Activated B cell treated with CpG ODN at 0.5 μM for 24 hours (primary cell): ENCODE measurements around the gene HTR3E. TPM values are rescaled to one million over a fixed set of nuclear protein-coding genes. Genes with fewer than 3 reads are reported as not detected.

ENCODE experiments used
- ATAC-seq: fragments of 200-7000 bp; cut with Tn5 transposase; one replicate; pipeline ENCODE4 v1.10.0; 2021; ENCODE audit warnings: low read depth, mild to moderate bottlenecking, moderate library complexity
- CTCF ChIA-PET: fragments of 350-600 bp; sonication (Branson Sonifier 250); formaldehyde crosslinking; loops from one replicate; lab custom pipeline; 2021; ENCODE audit warnings: antibody characterized with exemption; lab: Charles Lee
- POLR2A ChIA-PET: fragments of 350-600 bp; sonication (Branson Sonifier 250); formaldehyde crosslinking; loops from one replicate; lab custom pipeline; 2021; ENCODE audit warnings: antibody characterized with exemption; lab: Charles Lee
- DNase-seq: peaks from one replicate; pipeline ENCODE4 v3.0.0; 2022
- H3K27ac Mint-ChIP-seq: one replicate; pipeline ENCODE4 v1.8.0; 2020; ENCODE audit warnings: mixed read lengths
- H3K27me3 Mint-ChIP-seq: one replicate; pipeline ENCODE4 v1.8.0; 2021; ENCODE audit warnings: mixed read lengths
- H3K36me3 Mint-ChIP-seq: one replicate; pipeline ENCODE4 v1.8.0; 2021; ENCODE audit warnings: low read depth, mixed read lengths
- H3K4me1 Mint-ChIP-seq: one replicate; pipeline ENCODE4 v1.8.0; 2021; ENCODE audit warnings: mixed read lengths
- H3K4me3 Mint-ChIP-seq: one replicate; pipeline ENCODE4 v1.8.0; 2020; ENCODE audit warnings: mild to moderate bottlenecking, mixed read lengths
- H3K9me3 Mint-ChIP-seq: one replicate; pipeline ENCODE4 v1.8.0; 2020; ENCODE audit warnings: mixed read lengths
- CTCF ChIP-seq: fragments of 200-600 bp; IDR thresholded peaks from one replicate; pipeline ENCODE4 v1.8.0; 2022; ENCODE audit warnings: antibody characterized with exemption, mild to moderate bottlenecking
- intact Hi-C: fragments of 100-400 bp; cut with micrococcal nuclease; formaldehyde crosslinking; loops from one replicate; pipeline ENCODE4 v1.15.1; 2024
- total RNA-seq: library from RNA; stranded (reverse); gene quantifications from 2 replicates; pipeline ENCODE4 v1.2.3, GENCODE V29; 2022

HTR3E gene, protein sequence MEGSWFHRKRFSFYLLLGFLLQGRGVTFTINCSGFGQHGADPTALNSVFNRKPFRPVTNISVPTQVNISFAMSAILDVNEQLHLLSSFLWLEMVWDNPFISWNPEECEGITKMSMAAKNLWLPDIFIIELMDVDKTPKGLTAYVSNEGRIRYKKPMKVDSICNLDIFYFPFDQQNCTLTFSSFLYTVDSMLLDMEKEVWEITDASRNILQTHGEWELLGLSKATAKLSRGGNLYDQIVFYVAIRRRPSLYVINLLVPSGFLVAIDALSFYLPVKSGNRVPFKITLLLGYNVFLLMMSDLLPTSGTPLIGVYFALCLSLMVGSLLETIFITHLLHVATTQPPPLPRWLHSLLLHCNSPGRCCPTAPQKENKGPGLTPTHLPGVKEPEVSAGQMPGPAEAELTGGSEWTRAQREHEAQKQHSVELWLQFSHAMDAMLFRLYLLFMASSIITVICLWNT
- not detected in 2 replicates for total RNA-seq

DNA sequence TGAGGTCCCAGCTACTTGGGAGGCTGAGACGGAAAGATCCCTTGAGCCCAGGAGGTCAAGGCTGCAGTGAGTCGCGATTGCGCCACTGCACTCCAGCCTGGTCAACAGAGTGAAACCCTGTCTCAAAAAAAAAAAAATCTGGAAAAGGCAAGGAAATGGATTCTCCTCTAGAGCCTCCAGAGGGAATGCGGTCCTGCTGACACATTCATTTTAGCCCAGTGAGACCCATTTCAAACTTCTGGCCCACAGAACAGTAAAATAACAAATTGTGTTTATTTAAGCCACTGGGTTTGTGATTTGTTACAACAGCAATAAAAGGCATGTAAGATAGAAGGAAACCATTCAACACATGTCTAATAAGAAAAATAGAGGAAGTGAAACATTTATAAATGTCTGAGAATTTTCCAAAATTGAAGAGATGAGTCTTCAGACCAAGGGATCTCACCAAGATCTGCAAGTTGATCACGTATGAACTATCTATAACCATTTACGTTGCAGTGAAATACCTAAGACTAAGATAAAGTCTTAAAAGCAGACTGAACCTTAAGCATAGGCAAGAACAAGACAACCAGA, at the start of gene HTR3E:
TSS of gene HTR3E (plus strand) at position 254 of the 573 bp plus-strand sequence. CDS start 466 bp downstream, outside the sequence.
- Mint-ChIP-seq H3K4me3 (no peak within 1 kb of the TSS), H3K4me1 (no peaks in the 10 kb centered on the region), H3K27ac (no peak within 1 kb of the TSS), H3K36me3 (peaks cover 4% of the 10 kb centered on the region), H3K27me3 (peaks cover 7% of the 10 kb centered on the region), H3K9me3 (no peaks in the 10 kb centered on the region)
- no peak for TF ChIP-seq CTCF
- DNase-seq (no peak), ATAC-seq (no peak)
- ChIA-PET CTCF (no interaction called here), POLR2A (no interaction called here)
- intact Hi-C loops: no loop called here

- TF ChIP-seq CTCF: no peak
- ATAC-seq: no peak
Observed at GRCh38 chr3:184050217-184050847, 46.5 kb upstream of the HTR3E start.

DNA sequence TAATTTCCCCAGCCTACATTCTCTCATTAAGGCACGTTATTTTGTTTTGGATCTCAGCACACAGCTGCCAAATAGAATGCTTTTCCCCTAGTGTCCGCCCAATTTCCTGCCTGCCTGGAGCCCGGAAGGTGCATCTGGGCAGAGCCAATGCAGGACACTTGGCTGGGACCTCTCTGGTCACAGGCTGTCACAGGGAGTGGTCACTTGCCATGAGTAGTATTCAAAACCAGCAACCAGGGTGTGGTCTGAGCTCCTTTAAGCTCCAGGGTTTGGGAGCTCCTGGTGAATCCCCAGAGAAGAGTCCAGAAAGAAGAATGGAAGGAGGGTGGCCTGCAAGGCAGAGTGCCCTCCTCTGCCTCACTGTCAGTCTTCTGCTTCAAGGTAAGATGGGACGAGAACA, 44.1 kb upstream of the HTR3E start, which contains the start of gene HTR3C:
TSS of gene HTR3C (plus strand) at position 281 of the 400 bp plus-strand sequence. CDS start at position 315, 34 bp downstream.
- Mint-ChIP-seq H3K27ac (no peak within 1 kb of the TSS), H3K4me3 (no peak within 1 kb of the TSS), H3K9me3 (no peaks in the 10 kb centered on the region), H3K4me1 (no peaks in the 10 kb centered on the region), H3K36me3 (no peaks in the 10 kb centered on the region), H3K27me3 (peaks cover 9% of the 10 kb centered on the region)
- ChIA-PET CTCF (no interaction called here), POLR2A (no interaction called here)
- TF ChIP-seq CTCF: no peak
- DNase-seq (no peak), ATAC-seq (no peak)
- intact Hi-C loops: no loop called here

More at GRCh38 chr3:184050217-184050847, 46.5 kb upstream of the HTR3E start:
- DNase-seq: no peak
- CTCF ChIA-PET: no interaction called here
- no peaks in the 10 kb centered on the region for H3K4me1 Mint-ChIP-seq
- H3K4me3 Mint-ChIP-seq: no peak overlapping the region
- peaks cover 7% of the 10 kb centered on the region for H3K27me3 Mint-ChIP-seq
- H3K9me3 Mint-ChIP-seq: no peaks in the 10 kb centered on the region
- POLR2A ChIA-PET: no interaction called here
- no peaks in the 10 kb centered on the region for H3K36me3 Mint-ChIP-seq
- H3K27ac Mint-ChIP-seq: no peak overlapping the region
- intact Hi-C loops: no loop called here

DNA sequence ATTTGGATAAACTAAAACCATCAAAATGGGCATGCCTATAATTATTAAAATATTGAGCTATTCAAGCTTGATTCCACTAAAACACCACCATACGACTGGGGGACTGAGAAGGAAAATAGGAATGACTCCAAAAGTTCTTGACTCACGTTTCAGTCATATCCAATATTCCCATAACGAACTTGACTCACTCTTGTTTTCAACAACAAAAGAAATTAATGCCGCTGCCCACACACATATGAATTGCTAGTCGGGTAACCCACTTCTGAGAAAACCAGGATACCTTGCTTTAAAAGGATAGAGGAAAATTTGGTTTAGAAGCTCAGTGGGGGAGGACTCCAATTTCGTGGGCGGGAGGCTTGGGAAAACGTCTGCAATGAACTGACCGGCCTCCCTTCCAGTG, 38.8 kb upstream of the HTR3E start:
- Mint-ChIP-seq H3K27me3 (peaks cover 5% of the 10 kb centered on the region), H3K9me3 (no peaks in the 10 kb centered on the region), H3K27ac (no peak overlapping the region), H3K4me1 (no peaks in the 10 kb centered on the region), H3K4me3 (no peak overlapping the region), H3K36me3 (no peaks in the 10 kb centered on the region)
- no peak for TF ChIP-seq CTCF
- ChIA-PET CTCF (no interaction called here), POLR2A (interaction anchor here (0.6 kb wide), 1 partner anchor 1471 kb away, joined by 3 read pairs; no protein-coding TSS in a partner anchor)
- no peak for DNase-seq
- ATAC-seq: no peak
- intact Hi-C loops: no loop called here

GRCh38 chr3:184059424-184059823, 37.4 kb upstream of the HTR3E start:
- intact Hi-C loops: no loop called here
- ChIA-PET CTCF (no interaction called here), POLR2A (no interaction called here)
- Mint-ChIP-seq H3K4me3 (no peak overlapping the region), H3K36me3 (no peaks in the 10 kb centered on the region), H3K4me1 (no peaks in the 10 kb centered on the region), H3K27ac (no peak overlapping the region), H3K27me3 (peaks cover 7% of the 10 kb centered on the region), H3K9me3 (no peaks in the 10 kb centered on the region)
- TF ChIP-seq CTCF: no peak
- no peak for DNase-seq
- no peak for ATAC-seq
